GM12801 (cell line): ENCODE results near the gene ABCA6.

ENCODE experiments used
- TF ChIP-seq, protein P1 (sequence below): IDR thresholded peaks from one replicate; pipeline ENCODE4 v1.5.1; 2011; ENCODE audit warnings: control low read depth; ENCODE audit not compliant: insufficient read length; ENCODE audit errors: extremely low read depth

Gene ABCA6

DNA sequence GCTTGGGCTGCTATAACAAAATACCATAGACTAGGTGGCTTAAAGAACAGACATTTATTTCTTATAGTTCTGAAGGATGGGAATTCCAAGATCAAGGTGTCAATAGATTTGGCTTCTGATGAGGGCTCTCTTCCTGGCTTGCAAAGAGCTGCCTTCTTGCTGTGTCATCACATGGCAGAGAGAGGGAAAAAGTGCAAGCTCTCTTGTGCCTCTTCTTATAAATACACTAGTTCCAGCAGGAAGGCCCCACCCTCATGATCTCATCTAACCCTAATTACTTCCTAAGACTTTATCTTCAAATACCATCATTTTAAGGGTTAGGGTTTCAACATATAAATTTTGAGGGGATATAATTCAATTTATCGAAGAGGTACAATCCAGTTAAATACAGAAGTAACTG lies 111.5 kb downstream of the ABCA6 start:
- TF ChIP-seq, protein P1, sequence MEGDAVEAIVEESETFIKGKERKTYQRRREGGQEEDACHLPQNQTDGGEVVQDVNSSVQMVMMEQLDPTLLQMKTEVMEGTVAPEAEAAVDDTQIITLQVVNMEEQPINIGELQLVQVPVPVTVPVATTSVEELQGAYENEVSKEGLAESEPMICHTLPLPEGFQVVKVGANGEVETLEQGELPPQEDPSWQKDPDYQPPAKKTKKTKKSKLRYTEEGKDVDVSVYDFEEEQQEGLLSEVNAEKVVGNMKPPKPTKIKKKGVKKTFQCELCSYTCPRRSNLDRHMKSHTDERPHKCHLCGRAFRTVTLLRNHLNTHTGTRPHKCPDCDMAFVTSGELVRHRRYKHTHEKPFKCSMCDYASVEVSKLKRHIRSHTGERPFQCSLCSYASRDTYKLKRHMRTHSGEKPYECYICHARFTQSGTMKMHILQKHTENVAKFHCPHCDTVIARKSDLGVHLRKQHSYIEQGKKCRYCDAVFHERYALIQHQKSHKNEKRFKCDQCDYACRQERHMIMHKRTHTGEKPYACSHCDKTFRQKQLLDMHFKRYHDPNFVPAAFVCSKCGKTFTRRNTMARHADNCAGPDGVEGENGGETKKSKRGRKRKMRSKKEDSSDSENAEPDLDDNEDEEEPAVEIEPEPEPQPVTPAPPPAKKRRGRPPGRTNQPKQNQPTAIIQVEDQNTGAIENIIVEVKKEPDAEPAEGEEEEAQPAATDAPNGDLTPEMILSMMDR, result no peak
